Measurements from ENCODE around the gene UBE2F.

DNA sequence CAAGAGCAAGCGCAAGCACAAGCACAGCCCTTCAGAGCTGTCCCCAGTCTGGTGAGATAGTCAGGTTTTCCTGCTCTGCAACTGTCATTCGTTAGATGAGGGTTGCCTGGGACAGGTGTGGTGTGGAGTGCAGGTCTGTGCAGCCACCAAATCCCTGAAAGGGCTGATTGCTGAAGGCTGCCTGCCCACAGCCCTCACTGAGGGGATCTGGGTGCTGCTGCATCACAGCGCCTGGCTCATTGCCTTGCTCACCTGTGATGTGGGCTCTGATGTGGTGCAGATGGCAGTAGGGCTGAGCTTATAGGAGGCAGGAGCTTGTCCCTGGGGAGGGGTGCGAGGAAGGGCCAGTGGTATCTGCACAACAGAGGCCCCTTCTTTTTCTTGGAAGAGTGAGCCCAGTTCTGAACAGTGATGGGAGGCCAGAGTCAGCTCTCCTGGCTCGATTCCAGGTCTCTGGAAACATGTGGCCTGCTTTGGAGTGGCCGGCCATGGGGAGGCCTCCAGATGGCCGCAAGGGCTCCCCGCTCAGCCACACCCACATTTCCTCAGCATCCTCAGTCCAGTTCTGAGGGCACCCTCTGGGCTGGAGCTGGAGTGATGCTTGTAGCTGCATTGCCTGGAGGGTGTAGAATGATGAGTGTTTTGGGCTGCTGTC, 11.4 kb downstream of the UBE2F start:
- TF ChIP-seq POLR2A (IDR thresholded peaks at IDR 0.05), result no peak
- TF ChIP-seq, protein P1, sequence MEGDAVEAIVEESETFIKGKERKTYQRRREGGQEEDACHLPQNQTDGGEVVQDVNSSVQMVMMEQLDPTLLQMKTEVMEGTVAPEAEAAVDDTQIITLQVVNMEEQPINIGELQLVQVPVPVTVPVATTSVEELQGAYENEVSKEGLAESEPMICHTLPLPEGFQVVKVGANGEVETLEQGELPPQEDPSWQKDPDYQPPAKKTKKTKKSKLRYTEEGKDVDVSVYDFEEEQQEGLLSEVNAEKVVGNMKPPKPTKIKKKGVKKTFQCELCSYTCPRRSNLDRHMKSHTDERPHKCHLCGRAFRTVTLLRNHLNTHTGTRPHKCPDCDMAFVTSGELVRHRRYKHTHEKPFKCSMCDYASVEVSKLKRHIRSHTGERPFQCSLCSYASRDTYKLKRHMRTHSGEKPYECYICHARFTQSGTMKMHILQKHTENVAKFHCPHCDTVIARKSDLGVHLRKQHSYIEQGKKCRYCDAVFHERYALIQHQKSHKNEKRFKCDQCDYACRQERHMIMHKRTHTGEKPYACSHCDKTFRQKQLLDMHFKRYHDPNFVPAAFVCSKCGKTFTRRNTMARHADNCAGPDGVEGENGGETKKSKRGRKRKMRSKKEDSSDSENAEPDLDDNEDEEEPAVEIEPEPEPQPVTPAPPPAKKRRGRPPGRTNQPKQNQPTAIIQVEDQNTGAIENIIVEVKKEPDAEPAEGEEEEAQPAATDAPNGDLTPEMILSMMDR (IDR thresholded peaks at IDR 0.05 in 4 of 5, conservative IDR thresholded peaks at IDR 0.05 in 1 of 5), result no peak
